Measurements from ENCODE around the gene OR4D2.

DNA sequence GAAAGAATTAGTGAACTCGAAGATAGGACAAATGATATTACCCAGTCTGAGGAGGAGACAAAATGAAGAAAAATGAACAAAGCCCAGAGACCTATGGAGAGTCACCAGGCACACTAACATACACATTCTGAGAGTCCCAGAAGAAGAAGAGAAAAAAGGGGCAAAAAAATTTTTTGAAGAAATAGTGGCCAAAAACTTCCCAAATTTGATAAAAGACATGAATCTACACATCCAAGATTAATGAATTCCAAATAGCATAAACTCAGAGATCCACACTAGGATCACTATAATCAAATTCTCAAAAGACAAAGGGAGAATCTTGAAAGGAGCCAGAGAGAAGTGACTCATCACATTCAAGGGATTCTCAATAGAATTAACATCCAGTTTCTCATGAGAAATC, 22.0 kb upstream of the OR4D2 start:
- TF ChIP-seq, protein P1, sequence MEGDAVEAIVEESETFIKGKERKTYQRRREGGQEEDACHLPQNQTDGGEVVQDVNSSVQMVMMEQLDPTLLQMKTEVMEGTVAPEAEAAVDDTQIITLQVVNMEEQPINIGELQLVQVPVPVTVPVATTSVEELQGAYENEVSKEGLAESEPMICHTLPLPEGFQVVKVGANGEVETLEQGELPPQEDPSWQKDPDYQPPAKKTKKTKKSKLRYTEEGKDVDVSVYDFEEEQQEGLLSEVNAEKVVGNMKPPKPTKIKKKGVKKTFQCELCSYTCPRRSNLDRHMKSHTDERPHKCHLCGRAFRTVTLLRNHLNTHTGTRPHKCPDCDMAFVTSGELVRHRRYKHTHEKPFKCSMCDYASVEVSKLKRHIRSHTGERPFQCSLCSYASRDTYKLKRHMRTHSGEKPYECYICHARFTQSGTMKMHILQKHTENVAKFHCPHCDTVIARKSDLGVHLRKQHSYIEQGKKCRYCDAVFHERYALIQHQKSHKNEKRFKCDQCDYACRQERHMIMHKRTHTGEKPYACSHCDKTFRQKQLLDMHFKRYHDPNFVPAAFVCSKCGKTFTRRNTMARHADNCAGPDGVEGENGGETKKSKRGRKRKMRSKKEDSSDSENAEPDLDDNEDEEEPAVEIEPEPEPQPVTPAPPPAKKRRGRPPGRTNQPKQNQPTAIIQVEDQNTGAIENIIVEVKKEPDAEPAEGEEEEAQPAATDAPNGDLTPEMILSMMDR (IDR thresholded peaks at IDR 0.05; ENCODE audit: low read depth, low read length, missing input control), result no peak
- TF ChIP-seq, protein P2, sequence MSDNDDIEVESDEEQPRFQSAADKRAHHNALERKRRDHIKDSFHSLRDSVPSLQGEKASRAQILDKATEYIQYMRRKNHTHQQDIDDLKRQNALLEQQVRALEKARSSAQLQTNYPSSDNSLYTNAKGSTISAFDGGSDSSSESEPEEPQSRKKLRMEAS (IDR thresholded peaks at IDR 0.05), result no peak
- TF ChIP-seq TAF1 (conservative IDR thresholded peaks at IDR 0.05) (no peak), FOXA1 (IDR thresholded peaks at IDR 0.05) (no peak), YY1 (IDR thresholded peaks at IDR 0.05) (no peak)
- TF ChIP-seq, protein P3, sequence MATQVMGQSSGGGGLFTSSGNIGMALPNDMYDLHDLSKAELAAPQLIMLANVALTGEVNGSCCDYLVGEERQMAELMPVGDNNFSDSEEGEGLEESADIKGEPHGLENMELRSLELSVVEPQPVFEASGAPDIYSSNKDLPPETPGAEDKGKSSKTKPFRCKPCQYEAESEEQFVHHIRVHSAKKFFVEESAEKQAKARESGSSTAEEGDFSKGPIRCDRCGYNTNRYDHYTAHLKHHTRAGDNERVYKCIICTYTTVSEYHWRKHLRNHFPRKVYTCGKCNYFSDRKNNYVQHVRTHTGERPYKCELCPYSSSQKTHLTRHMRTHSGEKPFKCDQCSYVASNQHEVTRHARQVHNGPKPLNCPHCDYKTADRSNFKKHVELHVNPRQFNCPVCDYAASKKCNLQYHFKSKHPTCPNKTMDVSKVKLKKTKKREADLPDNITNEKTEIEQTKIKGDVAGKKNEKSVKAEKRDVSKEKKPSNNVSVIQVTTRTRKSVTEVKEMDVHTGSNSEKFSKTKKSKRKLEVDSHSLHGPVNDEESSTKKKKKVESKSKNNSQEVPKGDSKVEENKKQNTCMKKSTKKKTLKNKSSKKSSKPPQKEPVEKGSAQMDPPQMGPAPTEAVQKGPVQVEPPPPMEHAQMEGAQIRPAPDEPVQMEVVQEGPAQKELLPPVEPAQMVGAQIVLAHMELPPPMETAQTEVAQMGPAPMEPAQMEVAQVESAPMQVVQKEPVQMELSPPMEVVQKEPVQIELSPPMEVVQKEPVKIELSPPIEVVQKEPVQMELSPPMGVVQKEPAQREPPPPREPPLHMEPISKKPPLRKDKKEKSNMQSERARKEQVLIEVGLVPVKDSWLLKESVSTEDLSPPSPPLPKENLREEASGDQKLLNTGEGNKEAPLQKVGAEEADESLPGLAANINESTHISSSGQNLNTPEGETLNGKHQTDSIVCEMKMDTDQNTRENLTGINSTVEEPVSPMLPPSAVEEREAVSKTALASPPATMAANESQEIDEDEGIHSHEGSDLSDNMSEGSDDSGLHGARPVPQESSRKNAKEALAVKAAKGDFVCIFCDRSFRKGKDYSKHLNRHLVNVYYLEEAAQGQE (IDR thresholded peaks at IDR 0.05), result no peak

Data from liver (tissue), 3 donors.